ENCODE results near the gene DOP1A. TPM values are rescaled to one million over a fixed set of nuclear protein-coding genes. Genes with fewer than 3 reads are reported as not detected.

DOP1A gene
- total and polyA plus RNA-seq, 8 donors: 19.7 to 42.1 (median 32.5) TPM

- intact Hi-C loops (cut with DNase I): no loop called here
- Histone ChIP-seq H3K36me3 (peaks cover 0 to 9% of the 10 kb centered on the region in 2 donors), H3K4me1 (peaks cover 0 to 28% of the 10 kb centered on the region in 2 donors), H3K9me3 (no peaks in the 10 kb centered on the region), H3K27ac (peak overlapping the region; percentile 81 to 92), H3K4me3 (peak overlapping the region; percentile 88 to 95), H3K27me3 (peaks cover 0 to 8% of the 10 kb centered on the region in 2 donors)
- DNase-seq (no peak), ATAC-seq (no peak)
- TF ChIP-seq, protein P1, sequence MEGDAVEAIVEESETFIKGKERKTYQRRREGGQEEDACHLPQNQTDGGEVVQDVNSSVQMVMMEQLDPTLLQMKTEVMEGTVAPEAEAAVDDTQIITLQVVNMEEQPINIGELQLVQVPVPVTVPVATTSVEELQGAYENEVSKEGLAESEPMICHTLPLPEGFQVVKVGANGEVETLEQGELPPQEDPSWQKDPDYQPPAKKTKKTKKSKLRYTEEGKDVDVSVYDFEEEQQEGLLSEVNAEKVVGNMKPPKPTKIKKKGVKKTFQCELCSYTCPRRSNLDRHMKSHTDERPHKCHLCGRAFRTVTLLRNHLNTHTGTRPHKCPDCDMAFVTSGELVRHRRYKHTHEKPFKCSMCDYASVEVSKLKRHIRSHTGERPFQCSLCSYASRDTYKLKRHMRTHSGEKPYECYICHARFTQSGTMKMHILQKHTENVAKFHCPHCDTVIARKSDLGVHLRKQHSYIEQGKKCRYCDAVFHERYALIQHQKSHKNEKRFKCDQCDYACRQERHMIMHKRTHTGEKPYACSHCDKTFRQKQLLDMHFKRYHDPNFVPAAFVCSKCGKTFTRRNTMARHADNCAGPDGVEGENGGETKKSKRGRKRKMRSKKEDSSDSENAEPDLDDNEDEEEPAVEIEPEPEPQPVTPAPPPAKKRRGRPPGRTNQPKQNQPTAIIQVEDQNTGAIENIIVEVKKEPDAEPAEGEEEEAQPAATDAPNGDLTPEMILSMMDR (IDR thresholded peaks at IDR 0.05): no peak
Observed at GRCh38 chr6:83192456-83192855, 125.0 kb downstream of the DOP1A start.

GRCh38 chr6:83192871-83193746 lies 125.6 kb downstream of the DOP1A start, which contains the start of the genes PGM3 and RWDD2A:
TSS of gene PGM3 (minus strand) at chr6:83193265. CDS start at chr6:83191012, 2,253 bp downstream.
TSS of gene RWDD2A (plus strand) at chr6:83193357. CDS start at chr6:83194452, 1,095 bp downstream.
- TF ChIP-seq, protein P1 (IDR thresholded peaks at IDR 0.05): no peak
- ATAC-seq: peak; percentile 98
- H3K4me1 ChIP-seq: peaks cover 0 to 28% of the 10 kb centered on the region in 2 donors
- intact Hi-C loops (cut with DNase I): no loop called here
- peak; percentile 89 to 97 (median 93) for DNase-seq
- H3K4me3 ChIP-seq: peak within 1 kb of the TSS; percentile 88 to 95
- peaks cover 0 to 2% of the 10 kb centered on the region in 2 donors for H3K36me3 ChIP-seq
- H3K27me3 ChIP-seq: peaks cover 0 to 8% of the 10 kb centered on the region in 2 donors
- H3K27ac ChIP-seq: peak within 1 kb of the TSS; percentile 81 to 92
- no peaks in the 10 kb centered on the region for H3K9me3 ChIP-seq

- ATAC-seq: peak; percentile 83
Observed at GRCh38 chr6:83193747-83194566, 126.5 kb downstream of the DOP1A start.

GRCh38 chr6:83198486-83199172 lies 131.2 kb downstream of the DOP1A start:
- Histone ChIP-seq H3K9me3 (no peaks in the 10 kb centered on the region), H3K36me3 (no peaks in the 10 kb centered on the region), H3K4me1 (peaks cover 0 to 7% of the 10 kb centered on the region in 2 donors), H3K27ac (no peak overlapping the region), H3K4me3 (no peak overlapping the region), H3K27me3 (peaks cover 0 to 8% of the 10 kb centered on the region in 2 donors)
- ATAC-seq: no peak
- intact Hi-C loops (cut with DNase I): no loop called here
- TF ChIP-seq, protein P1 (IDR thresholded peaks at IDR 0.05): no peak
- DNase-seq: no peak

More at GRCh38 chr6:83193747-83194566, 126.5 kb downstream of the DOP1A start:
- no peaks in the 10 kb centered on the region for H3K9me3 ChIP-seq
- peak overlapping the region; percentile 88 to 95 for H3K4me3 ChIP-seq
- intact Hi-C loops (cut with DNase I): no loop called here
- TF ChIP-seq, protein P1 (IDR thresholded peaks at IDR 0.05): no peak
- H3K36me3 ChIP-seq: no peaks in the 10 kb centered on the region
- peak in 3 of 4 donors; percentile 31 to 89 (median 66) for DNase-seq
- peaks cover 0 to 28% of the 10 kb centered on the region in 2 donors for H3K4me1 ChIP-seq
- H3K27me3 ChIP-seq: peaks cover 0 to 8% of the 10 kb centered on the region in 2 donors
- peak overlapping the region; percentile 81 to 92 for H3K27ac ChIP-seq
